ENCODE results near the gene MGME1.
A peak's percentile ranks its signal among the peaks of the same experiment; 100 is the strongest.

MGME1 gene

GRCh38 chr20:17969278-17969883, 563 bp downstream of the MGME1 start:
- no peak for DNase-seq (ENCODE audit: low spot score)
- TF ChIP-seq, protein P1, sequence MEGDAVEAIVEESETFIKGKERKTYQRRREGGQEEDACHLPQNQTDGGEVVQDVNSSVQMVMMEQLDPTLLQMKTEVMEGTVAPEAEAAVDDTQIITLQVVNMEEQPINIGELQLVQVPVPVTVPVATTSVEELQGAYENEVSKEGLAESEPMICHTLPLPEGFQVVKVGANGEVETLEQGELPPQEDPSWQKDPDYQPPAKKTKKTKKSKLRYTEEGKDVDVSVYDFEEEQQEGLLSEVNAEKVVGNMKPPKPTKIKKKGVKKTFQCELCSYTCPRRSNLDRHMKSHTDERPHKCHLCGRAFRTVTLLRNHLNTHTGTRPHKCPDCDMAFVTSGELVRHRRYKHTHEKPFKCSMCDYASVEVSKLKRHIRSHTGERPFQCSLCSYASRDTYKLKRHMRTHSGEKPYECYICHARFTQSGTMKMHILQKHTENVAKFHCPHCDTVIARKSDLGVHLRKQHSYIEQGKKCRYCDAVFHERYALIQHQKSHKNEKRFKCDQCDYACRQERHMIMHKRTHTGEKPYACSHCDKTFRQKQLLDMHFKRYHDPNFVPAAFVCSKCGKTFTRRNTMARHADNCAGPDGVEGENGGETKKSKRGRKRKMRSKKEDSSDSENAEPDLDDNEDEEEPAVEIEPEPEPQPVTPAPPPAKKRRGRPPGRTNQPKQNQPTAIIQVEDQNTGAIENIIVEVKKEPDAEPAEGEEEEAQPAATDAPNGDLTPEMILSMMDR (IDR thresholded peaks at IDR 0.05; ENCODE audit: extremely low read depth, missing control alignments): no peak

DNA sequence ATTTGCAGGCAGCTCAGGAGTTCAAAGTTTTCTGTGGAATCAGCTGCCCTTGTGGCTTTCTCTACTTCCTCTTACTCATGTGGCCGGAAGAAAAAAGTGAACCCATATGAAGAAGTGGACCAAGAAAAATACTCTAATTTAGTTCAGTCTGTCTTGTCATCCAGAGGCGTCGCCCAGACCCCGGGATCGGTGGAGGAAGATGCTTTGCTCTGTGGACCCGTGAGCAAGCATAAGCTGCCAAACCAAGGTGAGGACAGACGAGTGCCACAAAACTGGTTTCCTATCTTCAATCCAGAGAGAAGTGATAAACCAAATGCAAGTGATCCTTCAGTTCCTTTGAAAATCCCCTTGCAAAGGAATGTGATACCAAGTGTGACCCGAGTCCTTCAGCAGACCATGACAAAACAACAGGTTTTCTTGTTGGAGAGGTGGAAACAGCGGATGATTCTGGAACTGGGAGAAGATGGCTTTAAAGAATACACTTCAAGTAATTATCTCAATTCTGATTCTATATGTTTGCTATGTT, 1.1 kb downstream of the MGME1 start:
- DNase-seq (ENCODE audit: low spot score): peak; percentile 63
- TF ChIP-seq, protein P1 (IDR thresholded peaks at IDR 0.05; ENCODE audit: extremely low read depth, missing control alignments): no peak

DNA sequence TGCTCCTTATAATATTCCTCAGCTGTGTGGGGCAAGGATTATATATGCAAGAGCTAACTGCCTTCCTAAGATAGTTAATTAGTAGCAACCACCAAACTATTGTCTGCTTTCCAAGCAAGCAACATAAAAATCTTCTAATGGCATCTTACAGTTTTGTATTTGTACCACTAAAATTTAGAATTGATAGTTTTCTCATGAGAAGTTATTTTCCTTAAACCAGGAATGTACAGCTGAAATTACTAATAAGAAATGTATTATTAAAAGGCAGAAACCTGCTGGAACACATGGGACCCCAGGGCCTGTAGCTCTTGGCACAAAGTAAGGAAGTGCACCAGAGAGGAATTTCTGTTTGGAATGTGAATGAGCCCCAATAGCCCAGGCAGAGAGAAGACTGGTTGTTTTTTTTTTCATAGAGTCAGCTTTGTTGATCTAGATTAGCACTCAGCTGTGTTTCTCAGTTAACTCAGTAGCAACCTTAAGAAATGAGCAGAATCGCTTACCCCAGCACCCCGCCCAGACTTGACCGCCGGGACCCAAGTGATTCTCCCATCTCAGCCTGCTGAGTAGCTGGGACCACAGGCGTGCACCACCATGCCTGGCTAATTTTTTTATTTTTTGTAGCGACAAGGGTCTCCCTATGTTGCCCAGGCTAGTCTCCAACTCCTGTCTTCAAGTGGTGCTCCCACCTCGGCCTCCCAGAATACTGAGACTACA, 2.6 kb downstream of the MGME1 start:
- DNase-seq (ENCODE audit: low spot score): no peak

DNA sequence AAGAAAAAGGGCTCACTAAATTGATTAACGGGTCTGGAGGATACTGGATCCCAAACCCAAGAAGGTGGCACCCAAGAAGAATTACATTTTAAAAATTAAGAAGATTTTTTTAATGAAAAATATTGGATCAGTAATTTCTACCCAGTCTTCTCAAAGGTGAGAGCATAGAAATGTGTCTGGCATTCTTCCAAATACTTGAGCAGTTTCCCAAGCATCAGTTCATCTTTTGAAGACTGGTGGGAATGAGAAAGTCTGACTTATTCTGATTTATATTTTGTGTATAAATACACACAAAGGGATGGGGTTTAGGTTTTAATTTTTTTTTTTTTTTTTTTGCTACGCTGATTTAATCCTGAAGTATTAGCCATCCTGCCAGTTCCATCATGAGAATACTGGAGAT, 3.3 kb downstream of the MGME1 start:
- no peak for DNase-seq (ENCODE audit: low spot score)
- TF ChIP-seq, protein P1 (IDR thresholded peaks at IDR 0.05; ENCODE audit: extremely low read depth, missing control alignments): no peak

More for the DNA sequence above, 2.6 kb downstream of the MGME1 start:
- TF ChIP-seq, protein P1 (IDR thresholded peaks at IDR 0.05; ENCODE audit: extremely low read depth, missing control alignments): no peak

DNA sequence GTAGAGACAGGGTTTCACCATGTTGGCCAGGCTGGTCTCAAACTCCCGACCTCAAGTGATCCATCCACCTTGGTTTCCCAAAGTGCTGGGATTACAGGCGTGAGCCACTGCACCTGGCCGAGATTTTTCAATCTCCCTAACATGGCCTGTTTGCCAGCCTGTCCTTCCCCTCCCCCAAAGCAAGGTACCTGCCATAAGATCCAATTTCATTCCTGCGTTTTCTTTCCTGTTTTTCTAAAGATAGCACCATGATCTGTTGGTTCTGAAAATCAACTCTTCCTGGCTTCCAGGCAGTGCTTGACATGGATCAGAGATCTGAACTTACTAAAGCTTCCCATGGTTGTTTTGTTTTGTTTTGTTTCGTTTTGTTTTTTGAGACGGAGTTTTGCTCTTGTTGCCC, 7.5 kb downstream of the MGME1 start:
- TF ChIP-seq, protein P1 (IDR thresholded peaks at IDR 0.05; ENCODE audit: extremely low read depth, missing control alignments): no peak
- no peak for DNase-seq (ENCODE audit: low spot score)

DNA sequence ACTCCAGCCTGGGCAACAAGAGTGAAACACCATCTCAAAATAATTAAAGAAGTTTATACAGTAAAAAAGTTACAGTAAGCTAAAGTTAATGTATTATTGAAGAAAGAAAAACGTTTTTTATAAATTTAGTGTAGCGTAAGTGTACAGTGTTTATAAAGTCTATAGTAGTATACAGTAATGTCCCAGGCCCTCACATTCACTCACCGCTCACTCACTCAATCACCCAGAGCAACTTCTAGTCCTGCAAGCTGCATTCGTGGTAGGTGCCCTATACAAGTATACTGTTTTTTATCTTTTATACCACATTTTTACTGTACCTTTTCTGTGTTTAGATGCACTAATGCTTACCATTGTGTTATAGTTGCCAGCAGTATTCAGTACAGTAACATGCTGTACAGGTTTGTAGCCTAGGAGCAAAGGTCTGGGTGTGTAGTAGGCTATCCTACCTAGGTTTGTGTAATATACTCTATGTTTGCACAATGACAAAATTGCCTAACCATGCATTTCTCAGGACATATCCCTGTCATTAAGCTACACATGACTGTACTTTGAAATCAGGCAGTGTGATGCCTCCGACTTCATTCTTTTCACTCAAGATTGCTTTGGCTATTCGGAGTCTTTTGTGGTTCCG, 16.7 kb downstream of the MGME1 start:
- DNase-seq (ENCODE audit: low spot score): no peak
- TF ChIP-seq, protein P1 (IDR thresholded peaks at IDR 0.05; ENCODE audit: extremely low read depth, missing control alignments): no peak

DNA sequence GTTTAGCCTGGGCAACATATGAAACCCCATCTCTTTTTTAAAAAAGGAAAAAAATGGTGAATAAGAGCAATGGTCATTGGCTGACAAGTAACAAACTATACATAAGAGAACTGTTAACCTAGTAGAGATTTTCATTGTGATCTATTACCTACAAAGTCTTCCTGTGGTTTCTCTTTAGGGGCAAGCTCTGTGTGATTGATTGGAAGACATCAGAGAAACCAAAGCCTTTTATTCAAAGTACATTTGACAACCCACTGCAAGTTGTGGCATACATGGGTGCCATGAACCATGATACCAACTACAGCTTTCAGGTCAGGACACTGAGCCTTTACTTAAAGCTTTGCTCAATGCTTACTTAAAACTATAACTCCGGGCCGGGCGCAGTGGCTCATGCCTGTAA, 19.2 kb downstream of the MGME1 start:
- no peak for DNase-seq (ENCODE audit: low spot score)

More for the DNA sequence above, 19.2 kb downstream of the MGME1 start:
- TF ChIP-seq, protein P1 (IDR thresholded peaks at IDR 0.05; ENCODE audit: extremely low read depth, missing control alignments): no peak
